Spleen (tissue), 11 donors: ENCODE results near the gene EHHADH. TPM values are rescaled to one million over a fixed set of nuclear protein-coding genes. Genes with fewer than 3 reads are reported as not detected.

Experiments
- DNase-seq: peaks from one replicate; pipeline ENCODE4 v3.0.0-alpha.2; 2020
- H3K27ac ChIP-seq, 8 donors: fragments of 200-600 bp; sonication (generic) in 7 of 8; 1 replicate in 4 of 8; 2 replicates in 4 of 8; pipeline versions ENCODE4 v1.5.0 to v1.8.0; 2016 to 2021; ENCODE audit warnings: inconsistent platforms in 4 of 8, mild to moderate bottlenecking in 4 of 8, moderate library complexity in 1 of 8
- H3K27me3 ChIP-seq, 7 donors: fragments of 200-600 bp; sonication (generic) in 6 of 7; replicated peaks in 1 of 7; 1 replicate in 4 of 7; 2 replicates in 3 of 7; pipeline versions ENCODE4 v1.5.0 to v1.8.0; 2016 to 2021; ENCODE audit warnings: inconsistent platforms in 3 of 7, mild to moderate bottlenecking in 1 of 7
- H3K36me3 ChIP-seq, 6 donors: fragments of 200-600 bp; sonication (generic) in 5 of 6; 1 replicate in 4 of 6; 2 replicates in 2 of 6; pipeline versions ENCODE4 v1.5.0 to v1.8.0; 2016 to 2021; ENCODE audit warnings: inconsistent platforms in 2 of 6
- H3K4me1 ChIP-seq, 6 donors: fragments of 200-600 bp; sonication (generic) in 5 of 6; 1 replicate in 3 of 6; 2 replicates in 3 of 6; pipeline versions ENCODE4 v1.5.0 to v1.8.0; 2016 to 2021; ENCODE audit warnings: inconsistent platforms in 3 of 6
- H3K4me3 ChIP-seq, 8 donors: fragments of 200-600 bp; sonication (generic) in 7 of 8; 1 replicate in 4 of 8; 2 replicates in 4 of 8; pipeline versions ENCODE4 v1.5.0 to v1.8.0; 2016 to 2021; ENCODE audit warnings: inconsistent platforms in 4 of 8, mild to moderate bottlenecking in 4 of 8, moderate library complexity in 2 of 8
- H3K9me3 ChIP-seq, 8 donors: fragments of 200-600 bp; sonication (generic) in 7 of 8; 1 replicate in 4 of 8; 2 replicates in 4 of 8; pipeline versions ENCODE4 v1.5.0 to v1.8.0; 2016 to 2021; ENCODE audit warnings: inconsistent platforms in 4 of 8
- CTCF ChIP-seq, 11 experiments: fragments of 200-600 bp in 7 of 11; fragments of 450-650 bp in 4 of 11; sonication (generic) in 4 of 11; IDR thresholded peaks in 8 of 11; conservative IDR thresholded peaks in 3 of 11; 1 replicate in 7 of 11; 2 replicates in 4 of 11; pipeline versions ENCODE4 v1.4.0 to v1.8.0; 2016 to 2021; ENCODE audit warnings: antibody characterized with exemption in 11 of 11, inconsistent platforms in 4 of 11, mild to moderate bottlenecking in 1 of 11
- POLR2A ChIP-seq, 3 donors: fragments of 450-650 bp; IDR thresholded peaks; one replicate each; pipeline ENCODE4 v1.5.1; 2017; ENCODE audit warnings: antibody characterized with exemption in 3 of 3, mild to moderate bottlenecking in 1 of 3
- POLR2AphosphoS5 ChIP-seq, 3 donors: sonication (generic); formaldehyde crosslinking; IDR thresholded peaks; one replicate each; pipeline ENCODE4 v1.5.1; 2017; ENCODE audit warnings: antibody characterized with exemption in 3 of 3
- WGBS, 5 donors: extraction: QIAGEN DNeasy Blood & Tissue Kit in 3 of 5; methylation state at CpG; one replicate each; pipeline versions ENCODE4 v1.1.5 to v1.1.7; 2013 to 2018; 5-methylcytosine and 5-hydroxymethylcytosine counted together
- intact Hi-C: fragments of 100-400 bp; cut with DNase I; formaldehyde crosslinking; loops from one replicate; pipeline ENCODE4 v1.15.0; 2023; ENCODE audit warnings: low total_unique reads
- polyA plus RNA-seq, 3 donors: library from polyadenylated mRNA; stranded (reverse); fragments of 200-250 nt; gene quantifications; one replicate each; pipeline ENCODE4 v1.2.1, GENCODE V29; 2013
- total RNA-seq, 7 donors: library from RNA; depleted of rRNA in 3 of 7; stranded (reverse); fragments of >200 nt in 3 of 7; fragmentation: NEBNext Ultra II Directional in 4 of 7; extraction: Animal tissue kit (Norgen Biotek cat#: 25700) in 4 of 7; gene quantifications; one replicate each; pipeline versions ENCODE4 v1.1.0 to v1.2.1, GENCODE V29; 2016 to 2021
- donor health status: healthy with polysubstance abuse.
- donor health status: DM: no; HTN: no; CAD: no; lungs with moderate emphysema.
- donor health status: DM: no; HTN: no; CAD: no.
- donor health status: Bipolar disorder and iron deficiency.
- donor health status: healthy.
- donor health status: DM: no; HTN: no; CAD: no.
- donor health status: DM: yes; HTN: yes; CAD: no.

The EHHADH gene
- total and polyA plus RNA-seq, 10 donors: 1.3 to 18.9 (median 7.4) TPM

- TF ChIP-seq POLR2AphosphoS5 (IDR thresholded peaks at IDR 0.05) (peak in 1 of 3 donors; percentile 32), CTCF (IDR thresholded peaks at IDR 0.05 in 8 of 11, conservative IDR thresholded peaks at IDR 0.05 in 3 of 11) (no peak), POLR2A (IDR thresholded peaks at IDR 0.05) (no peak)
- H3K9me3 ChIP-seq: no peaks in the 10 kb centered on the region
- H3K4me3 ChIP-seq: peak overlapping the region in 6 of 8 donors; percentile 4 to 48 (median 20)
- WGBS, 5 donors: 50 to 75% (median 65%) methylated on average over 3 of the region's 3 CpGs
- H3K4me1 ChIP-seq: peaks cover 0 to 6% (median 0%) of the 10 kb centered on the region in 6 donors
- no peak for DNase-seq
- H3K36me3 ChIP-seq: no peaks in the 10 kb centered on the region
- H3K27ac ChIP-seq: peak overlapping the region in 7 of 8 donors; percentile 42 to 85 (median 77)
- H3K27me3 ChIP-seq: no peaks in the 10 kb centered on the region
- intact Hi-C loops: no loop called here
Observed at GRCh38 chr3:185216607-185216958, 37.3 kb downstream of the EHHADH start.

GRCh38 chr3:185215873-185216606 lies 37.8 kb downstream of the EHHADH start:
- Histone ChIP-seq H3K27ac (peak overlapping the region; percentile 0 to 85 (median 76)), H3K27me3 (no peaks in the 10 kb centered on the region), H3K4me1 (peaks cover 0 to 6% (median 0%) of the 10 kb centered on the region in 6 donors), H3K36me3 (no peaks in the 10 kb centered on the region), H3K4me3 (peak overlapping the region in 6 of 8 donors; percentile 4 to 48 (median 20)), H3K9me3 (no peaks in the 10 kb centered on the region)
- no peak for DNase-seq
- intact Hi-C loops: no loop called here
- peak in 7 of 11 experiments; percentile 27 to 49 (median 41) for TF ChIP-seq CTCF (IDR thresholded peaks at IDR 0.05 in 8 of 11, conservative IDR thresholded peaks at IDR 0.05 in 3 of 11)
- no peak for TF ChIP-seq POLR2AphosphoS5 (IDR thresholded peaks at IDR 0.05)
- no peak for TF ChIP-seq POLR2A (IDR thresholded peaks at IDR 0.05)
- WGBS, 5 donors: 28 to 37% (median 35%) methylated on average over 6 of the region's 6 CpGs

GRCh38 chr3:185212559-185212958 lies 41.3 kb downstream of the EHHADH start:
- 88 to 96% (median 93%) methylated on average over 5 of the region's 5 CpGs for WGBS, 5 donors
- Histone ChIP-seq H3K27ac (no peak overlapping the region), H3K9me3 (no peaks in the 10 kb centered on the region), H3K27me3 (no peaks in the 10 kb centered on the region), H3K4me3 (no peak overlapping the region), H3K36me3 (no peaks in the 10 kb centered on the region), H3K4me1 (peaks cover 0 to 6% (median 0%) of the 10 kb centered on the region in 6 donors)
- TF ChIP-seq CTCF (IDR thresholded peaks at IDR 0.05 in 8 of 11, conservative IDR thresholded peaks at IDR 0.05 in 3 of 11): no peak
- TF ChIP-seq POLR2A (IDR thresholded peaks at IDR 0.05): no peak
- no peak for TF ChIP-seq POLR2AphosphoS5 (IDR thresholded peaks at IDR 0.05)
- intact Hi-C loops: no loop called here
- no peak for DNase-seq

GRCh38 chr3:185212086-185212485 lies 41.8 kb downstream of the EHHADH start:
- WGBS, 5 donors: 86 to 94% (median 89%) methylated on average over 4 of the region's 4 CpGs
- intact Hi-C loops: no loop called here
- TF ChIP-seq POLR2A (IDR thresholded peaks at IDR 0.05) (no peak), CTCF (IDR thresholded peaks at IDR 0.05 in 8 of 11, conservative IDR thresholded peaks at IDR 0.05 in 3 of 11) (no peak), POLR2AphosphoS5 (IDR thresholded peaks at IDR 0.05) (no peak)

More at GRCh38 chr3:185212086-185212485, 41.8 kb downstream of the EHHADH start:
- Histone ChIP-seq H3K36me3 (no peaks in the 10 kb centered on the region), H3K4me3 (no peak overlapping the region), H3K27ac (no peak overlapping the region), H3K4me1 (peaks cover 0 to 4% (median 0%) of the 10 kb centered on the region in 6 donors), H3K9me3 (no peaks in the 10 kb centered on the region), H3K27me3 (no peaks in the 10 kb centered on the region)
- no peak for DNase-seq
